GM18858 (cell line): ENCODE data around the gene MANSC1.
"Not testable (repeated sequence)": the region's sequence is repeated elsewhere in the genome, so short reads cannot be mapped to it uniquely, and the experiment has no call there.

Source experiments
- ATAC-seq: cut with Tn5 transposase; IDR thresholded peaks from one replicate; pipeline ENCODE4 v1.9.1; 2021; ENCODE audit not compliant: unreplicated experiment

The MANSC1 gene

GRCh38 chr12:12365931-12366431 is 15.9 kb upstream of the MANSC1 start:
- no peak for ATAC-seq

- no peak for ATAC-seq
Measured at GRCh38 chr12:12365446-12365802, 15.4 kb upstream of the MANSC1 start.

GRCh38 chr12:12364787-12365445 is 14.9 kb upstream of the MANSC1 start:
- no peak for ATAC-seq

DNA sequence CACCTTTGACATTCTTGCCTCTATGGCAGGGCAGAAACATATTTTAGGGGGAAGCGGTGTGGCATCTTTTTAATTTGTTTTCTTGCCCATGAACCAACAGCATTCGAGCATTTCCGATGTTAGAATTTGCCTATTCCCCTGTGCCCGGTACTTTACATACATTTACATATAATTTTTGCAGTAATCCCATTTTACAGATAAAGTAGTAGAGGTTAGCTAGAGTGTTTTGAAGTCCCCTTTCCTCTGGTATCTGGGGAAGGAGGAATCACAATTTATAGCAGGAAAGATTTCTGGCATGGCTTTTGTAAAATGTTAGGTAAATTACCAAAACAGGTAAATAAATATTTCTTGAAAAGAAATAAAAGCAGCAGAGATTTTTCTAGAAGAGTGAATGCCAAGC is 8.5 kb upstream of the MANSC1 start:
- ATAC-seq: no peak

GRCh38 chr12:12357719-12358461 is 7.8 kb upstream of the MANSC1 start:
- ATAC-seq: no peak

DNA sequence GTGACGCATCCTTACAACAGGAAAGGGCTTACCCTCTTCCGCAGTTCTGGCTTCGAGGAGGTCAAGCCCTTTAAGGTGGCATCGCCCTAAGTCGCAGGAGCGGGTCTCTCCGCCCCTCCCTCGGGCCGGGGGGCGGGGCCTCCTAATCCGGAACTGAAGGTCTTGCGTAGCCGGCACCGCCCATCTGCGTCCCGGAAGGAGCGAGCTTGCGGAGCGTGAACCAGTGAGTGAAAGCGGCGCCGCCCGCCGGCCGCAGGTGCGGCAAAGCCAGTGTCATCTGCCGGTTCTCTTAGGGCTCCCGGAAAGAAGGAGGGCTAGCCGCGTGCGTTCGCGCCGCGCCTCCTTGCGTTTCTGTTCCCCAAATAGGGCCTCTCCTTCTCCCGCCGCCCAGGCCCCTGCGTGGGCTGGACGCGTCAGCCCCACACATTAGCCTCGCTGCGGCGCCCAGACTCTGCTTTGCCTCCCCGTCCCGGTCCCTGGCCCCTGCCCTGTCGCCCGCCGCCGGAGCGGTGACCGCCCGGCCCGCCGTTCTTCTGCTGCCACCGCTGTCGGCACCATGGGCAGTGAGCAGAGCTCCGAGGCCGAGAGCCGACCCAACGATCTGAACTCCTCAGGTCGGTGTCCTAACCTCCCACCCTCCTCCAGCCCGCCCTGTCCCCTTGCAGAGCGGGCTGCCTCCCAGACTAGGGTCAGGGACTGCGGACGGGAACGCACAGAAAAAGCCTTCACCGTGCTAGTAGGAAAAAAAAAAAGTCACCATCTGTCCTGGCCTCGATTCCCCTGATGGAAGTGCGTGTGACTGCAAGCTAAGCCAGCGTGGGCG is 7.1 kb upstream of the MANSC1 start, which contains the start of gene BORCS5:
BORCS5 (plus strand) TSS at position 183 of the 823 bp plus-strand sequence; CDS start at position 557, 374 bp downstream.
- peak; percentile 73 for ATAC-seq

GRCh38 chr12:12356467-12356895 is 6.4 kb upstream of the MANSC1 start:
- ATAC-seq: no peak

DNA sequence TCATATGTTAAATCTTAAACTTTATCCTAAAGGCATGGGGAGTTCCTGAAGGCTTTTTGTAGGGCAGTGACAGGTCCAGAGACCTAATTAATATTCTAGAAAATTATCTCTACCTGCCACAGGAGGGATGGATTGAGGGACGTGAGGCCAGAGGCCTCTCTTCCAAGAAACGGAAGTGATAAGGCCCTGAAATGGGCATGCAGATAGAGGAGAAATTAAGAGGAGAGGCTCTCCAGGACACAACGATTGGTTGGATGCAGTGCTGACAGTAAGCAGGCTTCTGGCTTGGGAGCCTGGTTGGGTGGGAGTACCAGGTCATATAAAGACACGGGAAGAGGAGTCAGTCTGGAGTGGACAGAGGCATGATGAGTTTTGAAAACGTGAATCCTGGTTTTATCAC is 3.8 kb upstream of the MANSC1 start:
- ATAC-seq: no peak

DNA sequence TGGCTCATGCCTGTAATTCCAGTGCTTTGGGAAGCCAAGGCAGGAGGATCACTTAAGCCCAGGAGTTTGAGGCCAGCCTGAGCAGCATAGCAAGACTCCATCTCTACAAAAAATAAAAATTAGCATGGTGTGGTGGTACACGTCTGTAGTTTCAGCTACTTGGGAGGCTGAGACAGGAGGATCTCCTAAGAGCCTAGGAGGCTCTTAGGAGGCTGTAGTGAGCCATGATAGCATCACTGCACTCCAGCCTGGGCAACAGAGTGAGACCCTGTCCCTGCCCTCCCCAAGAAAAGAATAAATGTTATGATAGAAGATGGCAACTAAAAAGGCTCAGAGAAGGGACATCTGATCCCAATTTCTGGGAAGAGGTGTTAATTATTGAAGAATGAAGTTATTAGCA is 3.2 kb upstream of the MANSC1 start:
- ATAC-seq: no peak

DNA sequence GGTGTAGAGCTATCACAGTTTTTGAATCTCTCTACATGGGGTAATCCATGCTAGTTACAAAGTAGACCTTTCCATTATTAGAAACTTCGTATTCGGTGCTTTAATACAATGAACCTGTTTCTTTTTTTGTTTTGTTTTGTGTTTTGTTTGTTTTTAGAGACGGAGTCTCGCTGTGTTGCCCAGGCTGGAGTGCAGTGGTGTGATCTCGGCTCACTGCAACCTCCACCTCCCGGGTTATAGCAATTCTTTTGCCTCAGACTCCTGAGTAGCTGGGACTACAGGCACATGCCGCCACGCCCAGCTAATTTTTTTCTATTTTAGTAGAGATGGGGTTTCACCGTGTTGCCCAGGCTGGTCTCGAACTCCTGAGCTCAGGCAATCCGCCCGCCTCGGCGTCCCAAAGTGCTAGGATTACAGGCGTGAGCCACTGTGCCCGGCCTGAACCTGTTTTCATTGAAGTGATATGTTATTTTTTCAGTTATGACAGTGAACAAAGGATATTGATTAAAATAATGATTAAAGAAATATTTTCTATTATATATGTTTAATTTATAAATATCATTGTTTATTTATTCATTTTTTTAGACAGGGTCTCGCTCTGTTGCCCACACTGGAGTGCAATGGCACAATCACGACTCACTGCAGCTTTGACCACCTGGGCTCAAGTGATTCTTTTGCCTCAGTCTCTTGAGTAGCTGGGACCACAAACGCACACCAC is 1.6 kb upstream of the MANSC1 start:
- ATAC-seq: not testable (repeated sequence)

DNA sequence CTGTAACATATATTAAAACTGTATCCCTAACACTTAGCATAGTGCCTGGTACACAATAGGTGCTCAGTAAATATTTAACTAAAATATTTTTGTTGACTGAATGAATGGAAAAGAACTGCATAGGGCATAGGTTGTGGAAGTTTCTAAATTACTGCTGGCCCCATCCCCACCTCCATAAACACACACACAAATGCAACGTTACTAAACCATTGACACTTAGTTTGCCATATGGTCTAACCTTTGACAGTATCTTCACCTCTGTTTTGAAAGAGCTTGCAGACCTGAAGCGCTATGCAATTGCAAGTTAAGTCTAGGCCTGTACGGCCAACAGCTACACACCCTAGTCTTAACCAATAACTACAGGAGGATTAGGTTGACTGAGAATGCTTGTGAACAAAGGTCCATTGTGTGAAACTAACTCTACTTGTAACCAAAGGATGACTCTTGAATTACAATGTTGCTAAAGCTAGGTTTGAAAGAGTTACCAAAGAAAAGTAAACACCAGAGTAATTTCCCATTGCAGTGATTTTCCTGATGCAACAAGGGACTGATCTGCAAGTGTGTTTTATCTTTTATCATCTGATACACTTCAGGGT is 924 bp upstream of the MANSC1 start:
- ATAC-seq: no peak

GRCh38 chr12:12338527-12339168 is 11.4 kb downstream of the MANSC1 start:
- ATAC-seq: no peak

- ATAC-seq: no peak
Measured at GRCh38 chr12:12336511-12336910, 13.5 kb downstream of the MANSC1 start.

GRCh38 chr12:12336049-12336411 is 14.0 kb downstream of the MANSC1 start:
- ATAC-seq: peak; percentile 66

DNA sequence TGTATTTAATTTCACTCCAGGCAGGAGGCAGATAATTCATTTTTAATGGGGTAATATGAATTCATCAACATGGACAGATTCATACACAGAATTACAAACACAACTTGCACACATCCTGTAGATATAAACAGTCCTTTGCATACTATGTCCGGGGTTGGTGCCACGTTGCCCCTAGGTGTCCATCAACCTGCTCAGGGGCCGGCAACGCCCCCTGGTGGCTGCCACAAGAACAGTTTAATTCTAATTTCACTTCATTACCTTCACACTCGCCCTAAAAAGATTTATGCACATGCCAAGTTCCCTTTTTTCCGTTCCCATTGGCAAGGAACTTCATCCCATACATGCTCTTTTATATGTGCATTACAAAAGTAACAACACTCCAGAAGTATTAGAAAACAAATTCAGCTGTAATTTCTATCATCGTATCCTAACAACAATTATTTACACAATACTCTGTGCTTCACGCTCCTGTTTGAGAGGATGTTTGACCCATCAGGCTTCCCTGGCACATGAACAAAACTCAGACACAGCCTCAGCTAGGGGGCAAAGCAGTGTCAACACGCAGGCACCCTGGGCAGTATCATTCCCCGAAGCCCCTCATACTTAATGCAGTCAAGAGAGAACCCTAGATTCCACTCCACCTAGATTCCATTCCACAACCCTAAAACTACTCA is 15.5 kb downstream of the MANSC1 start:
- no peak for ATAC-seq

GRCh38 chr12:12333407-12334366 is 16.4 kb downstream of the MANSC1 start:
- ATAC-seq: no peak

DNA sequence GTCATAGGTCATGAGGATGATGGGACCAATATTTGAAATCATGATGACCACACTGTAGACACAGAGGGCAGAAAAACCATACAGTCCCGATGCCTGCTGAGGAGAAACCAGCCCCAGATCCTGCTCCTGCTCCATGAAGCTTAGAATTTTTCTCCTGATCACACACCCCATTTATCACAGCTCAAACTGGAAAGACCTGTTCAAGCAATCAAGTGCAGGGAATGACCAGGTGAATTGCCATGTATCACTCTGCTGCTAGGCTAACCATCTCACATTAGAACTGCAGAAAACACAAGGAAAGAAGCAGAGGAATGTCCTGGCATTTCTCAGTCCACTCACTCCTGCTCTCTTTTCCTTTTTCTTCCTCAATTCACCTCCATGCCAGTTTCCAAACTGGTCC is 18.1 kb downstream of the MANSC1 start:
- ATAC-seq: no peak

GRCh38 chr12:12331244-12331771 is 18.7 kb downstream of the MANSC1 start:
- no peak for ATAC-seq
